ENCODE measurements around the gene SLFN12L. TPM values are rescaled to one million over a fixed set of nuclear protein-coding genes. Genes with fewer than 3 reads are reported as not detected.

The SLFN12L gene
- total and polyA plus RNA-seq, 10 of the 15 experiments (the other 5 are each of a cell fraction or from before 2014, with no cell fraction given) = 1.0 to 21.3 (median 9.4) TPM

DNA sequence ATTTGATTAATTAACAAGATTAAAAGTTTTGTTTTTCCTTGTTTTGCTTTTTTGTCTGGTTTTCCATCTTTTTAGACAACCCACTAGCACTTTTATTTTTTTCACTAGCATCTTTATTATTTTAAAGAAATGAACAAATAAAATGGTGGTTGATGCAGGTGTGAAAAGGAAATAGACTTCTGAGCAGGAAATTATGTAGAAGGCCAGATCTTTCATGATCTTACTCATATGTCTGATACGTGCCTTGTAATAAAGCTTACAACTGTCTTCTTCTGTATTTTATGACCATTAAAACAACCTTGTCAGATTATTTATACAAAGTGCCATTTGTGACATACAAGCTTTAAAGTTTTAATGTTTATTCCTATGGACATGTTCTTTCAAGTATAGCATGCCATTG lies 6.3 kb downstream of the SLFN12L start:
- 0 out of 4 replicates have a peak, but pooled peaks cover 0 to 3% of the 10 kb centered on the region in 2 experiments for H3K36me3 ChIP-seq (ENCODE audit: control insufficient read depth in 2 of 2, insufficient read depth in 2 of 2, low read length in 1 of 2)
- in situ Hi-C loops (cut with MboI) = no loop called here
- no peaks in the 10 kb centered on the region for H3K27me3 ChIP-seq (replicated peaks in 1 of 2; ENCODE audit: control insufficient read depth in 2 of 2, insufficient read depth in 2 of 2, low read length in 1 of 2)
- no peak for DNase-seq (ENCODE audit: low read depth, low spot score)
- H3K27ac ChIP-seq (ENCODE audit: control insufficient read depth, insufficient read depth) = no peak overlapping the region
- H3K4me3 ChIP-seq = no peak overlapping the region
- ATAC-seq = no peak
- H4K20me1 ChIP-seq (ENCODE audit: control insufficient read depth, insufficient read depth) = no peaks in the 10 kb centered on the region
- no peaks in the 10 kb centered on the region; the same call in 2 of the 3 replicates for H3K9me3 ChIP-seq (replicated peaks; ENCODE audit: control insufficient read depth, insufficient read depth, low read length)
- 7% methylated on average over 1 of the region's 1 CpG for WGBS (ENCODE audit: insufficient coverage, insufficient replicate concordance, low lambda C conversion rate, missing lambda C conversion rate)
- intact Hi-C loops (cut with micrococcal nuclease; ENCODE audit: unreplicated experiment) = loop anchor here (10.0 kb wide), 1 partner anchor 386 kb away; the partner anchor contains the start of genes NLE1 and UNC45B
- no peak for TF ChIP-seq SIX5 (IDR thresholded peaks at IDR 0.05; ENCODE audit: low read depth, low read length, severe bottlenecking)
- no peak for TF ChIP-seq TBL1XR1 (IDR thresholded peaks at IDR 0.05; ENCODE audit: low read depth, low read length)
- TF ChIP-seq, protein P1, sequence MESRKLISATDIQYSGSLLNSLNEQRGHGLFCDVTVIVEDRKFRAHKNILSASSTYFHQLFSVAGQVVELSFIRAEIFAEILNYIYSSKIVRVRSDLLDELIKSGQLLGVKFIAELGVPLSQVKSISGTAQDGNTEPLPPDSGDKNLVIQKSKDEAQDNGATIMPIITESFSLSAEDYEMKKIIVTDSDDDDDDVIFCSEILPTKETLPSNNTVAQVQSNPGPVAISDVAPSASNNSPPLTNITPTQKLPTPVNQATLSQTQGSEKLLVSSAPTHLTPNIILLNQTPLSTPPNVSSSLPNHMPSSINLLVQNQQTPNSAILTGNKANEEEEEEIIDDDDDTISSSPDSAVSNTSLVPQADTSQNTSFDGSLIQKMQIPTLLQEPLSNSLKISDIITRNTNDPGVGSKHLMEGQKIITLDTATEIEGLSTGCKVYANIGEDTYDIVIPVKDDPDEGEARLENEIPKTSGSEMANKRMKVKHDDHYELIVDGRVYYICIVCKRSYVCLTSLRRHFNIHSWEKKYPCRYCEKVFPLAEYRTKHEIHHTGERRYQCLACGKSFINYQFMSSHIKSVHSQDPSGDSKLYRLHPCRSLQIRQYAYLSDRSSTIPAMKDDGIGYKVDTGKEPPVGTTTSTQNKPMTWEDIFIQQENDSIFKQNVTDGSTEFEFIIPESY (IDR thresholded peaks at IDR 0.05) = no peak
- TF ChIP-seq SP1 (IDR thresholded peaks at IDR 0.05; ENCODE audit: low read depth, low read length) = no peak
- TF ChIP-seq, protein P2, sequence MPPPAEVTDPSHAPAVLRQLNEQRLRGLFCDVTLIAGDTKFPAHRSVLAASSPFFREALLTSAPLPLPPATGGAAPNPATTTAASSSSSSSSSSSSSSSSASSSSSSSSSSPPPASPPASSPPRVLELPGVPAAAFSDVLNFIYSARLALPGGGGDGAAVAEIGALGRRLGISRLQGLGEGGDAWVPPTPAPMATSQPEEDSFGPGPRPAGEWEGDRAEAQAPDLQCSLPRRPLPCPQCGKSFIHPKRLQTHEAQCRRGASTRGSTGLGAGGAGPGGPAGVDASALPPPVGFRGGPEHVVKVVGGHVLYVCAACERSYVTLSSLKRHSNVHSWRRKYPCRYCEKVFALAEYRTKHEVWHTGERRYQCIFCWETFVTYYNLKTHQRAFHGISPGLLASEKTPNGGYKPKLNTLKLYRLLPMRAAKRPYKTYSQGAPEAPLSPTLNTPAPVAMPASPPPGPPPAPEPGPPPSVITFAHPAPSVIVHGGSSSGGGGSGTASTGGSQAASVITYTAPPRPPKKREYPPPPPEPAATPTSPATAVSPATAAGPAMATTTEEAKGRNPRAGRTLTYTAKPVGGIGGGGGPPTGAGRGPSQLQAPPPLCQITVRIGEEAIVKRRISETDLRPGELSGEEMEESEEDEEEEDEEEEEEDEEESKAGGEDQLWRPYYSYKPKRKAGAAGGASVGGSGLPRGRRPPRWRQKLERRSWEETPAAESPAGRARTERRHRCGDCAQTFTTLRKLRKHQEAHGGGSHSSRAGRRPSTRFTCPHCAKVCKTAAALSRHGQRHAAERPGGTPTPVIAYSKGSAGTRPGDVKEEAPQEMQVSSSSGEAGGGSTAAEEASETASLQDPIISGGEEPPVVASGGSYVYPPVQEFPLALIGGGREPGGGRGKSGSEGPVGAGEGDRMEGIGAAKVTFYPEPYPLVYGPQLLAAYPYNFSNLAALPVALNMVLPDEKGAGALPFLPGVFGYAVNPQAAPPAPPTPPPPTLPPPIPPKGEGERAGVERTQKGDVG (CRISPR knock-in tag; IDR thresholded peaks at IDR 0.05) = no peak
- no peak for TF ChIP-seq NFIC (IDR thresholded peaks at IDR 0.05; ENCODE audit: low read depth, low read length)
- no peak for TF ChIP-seq ZNF217 (IDR thresholded peaks at IDR 0.05)
- no peak for TF ChIP-seq SPI1 (IDR thresholded peaks at IDR 0.05; ENCODE audit: borderline replicate concordance, insufficient read depth, low read depth, low read length)
- no peak for TF ChIP-seq YBX1 (IDR thresholded peaks at IDR 0.05)
- no peak for TF ChIP-seq TARDBP (IDR thresholded peaks at IDR 0.05; ENCODE audit: borderline replicate concordance)
- TF ChIP-seq KLF5 (IDR thresholded peaks at IDR 0.05; ENCODE audit: partially characterized antibody) = no peak
- TF ChIP-seq RBBP5 (conservative IDR thresholded peaks at IDR 0.05) = no peak
- H3K4me1 ChIP-seq (ENCODE audit: control insufficient read depth, insufficient read depth, low read length) = peaks cover 4% of the 10 kb centered on the region; the same call in 1 of the 2 replicates
- H2AFZ ChIP-seq (ENCODE audit: control insufficient read depth, low read depth, low read length) = no peak overlapping the region
- no TSS peak for BruUV-seq (replicated peaks)
- H3K9ac ChIP-seq (ENCODE audit: control insufficient read depth, insufficient read depth, low read length) = no peak overlapping the region
- H3K79me2 ChIP-seq (ENCODE audit: control insufficient read depth, insufficient read depth, low read length) = peaks cover 63% of the 10 kb centered on the region
- ChIA-PET POLR2A (no interaction called here), CTCF (interaction anchor here (16.4 kb wide), 1 partner anchor 218 kb away, joined by 321 read pairs; no protein-coding TSS in a partner anchor), RAD21 (ENCODE audit: unreplicated experiment) (interaction anchor here (0.6 to 2.3 kb wide), 4 partner anchors 9 to 218 kb away, joined by 3 to 15 read pairs (median 4); no protein-coding TSS in a partner anchor), SMC1A (ENCODE audit: uncharacterized antibody, unreplicated experiment) (interaction anchor here (0.7 to 12.6 kb wide), 6 partner anchors 10 to 549 kb away, joined by 3 to 251 read pairs (median 4); partner anchors contain the start of gene SLFN13)
- no peak for FAIRE-seq
- H3K4me2 ChIP-seq (ENCODE audit: control insufficient read depth, insufficient read depth) = no peak overlapping the region

Measured in GM12878 (cell line).